ENCODE measurements around the gene MTFP1. TPM values are rescaled to one million over a fixed set of nuclear protein-coding genes. Genes with fewer than 3 reads are reported as not detected.

MTFP1 gene
- total and polyA plus RNA-seq, 9 of the 15 experiments (the other 6 are each of a cell fraction or from before 2014, with no cell fraction given), result 10.7 to 52.0 (median 30.1) TPM

GRCh38 chr22:30426388-30427353, 1.1 kb downstream of the MTFP1 start (continued):
- no peak for TF ChIP-seq HMGN3 (IDR thresholded peaks at IDR 0.05; ENCODE audit: borderline replicate concordance, extremely low read depth, insufficient read length, low read depth, low read length)
- 0 out of 2 replicates have a peak, but pooled peaks have one; percentile 16 for TF ChIP-seq MTA3 (IDR thresholded peaks at IDR 0.05; ENCODE audit: borderline replicate concordance)
- TF ChIP-seq, protein P1, sequence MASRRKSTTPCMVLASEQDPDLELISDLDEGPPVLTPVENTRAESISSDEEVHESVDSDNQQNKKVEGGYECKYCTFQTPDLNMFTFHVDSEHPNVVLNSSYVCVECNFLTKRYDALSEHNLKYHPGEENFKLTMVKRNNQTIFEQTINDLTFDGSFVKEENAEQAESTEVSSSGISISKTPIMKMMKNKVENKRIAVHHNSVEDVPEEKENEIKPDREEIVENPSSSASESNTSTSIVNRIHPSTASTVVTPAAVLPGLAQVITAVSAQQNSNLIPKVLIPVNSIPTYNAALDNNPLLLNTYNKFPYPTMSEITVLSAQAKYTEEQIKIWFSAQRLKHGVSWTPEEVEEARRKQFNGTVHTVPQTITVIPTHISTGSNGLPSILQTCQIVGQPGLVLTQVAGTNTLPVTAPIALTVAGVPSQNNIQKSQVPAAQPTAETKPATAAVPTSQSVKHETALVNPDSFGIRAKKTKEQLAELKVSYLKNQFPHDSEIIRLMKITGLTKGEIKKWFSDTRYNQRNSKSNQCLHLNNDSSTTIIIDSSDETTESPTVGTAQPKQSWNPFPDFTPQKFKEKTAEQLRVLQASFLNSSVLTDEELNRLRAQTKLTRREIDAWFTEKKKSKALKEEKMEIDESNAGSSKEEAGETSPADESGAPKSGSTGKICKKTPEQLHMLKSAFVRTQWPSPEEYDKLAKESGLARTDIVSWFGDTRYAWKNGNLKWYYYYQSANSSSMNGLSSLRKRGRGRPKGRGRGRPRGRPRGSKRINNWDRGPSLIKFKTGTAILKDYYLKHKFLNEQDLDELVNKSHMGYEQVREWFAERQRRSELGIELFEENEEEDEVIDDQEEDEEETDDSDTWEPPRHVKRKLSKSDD (conservative IDR thresholded peaks at IDR 0.05; ENCODE audit: low read length), result no peak
- peak; percentile 96 for TF ChIP-seq ZFP36 (IDR thresholded peaks at IDR 0.05; ENCODE audit: low read depth, low read length, partially characterized antibody)
- TF ChIP-seq SIN3A (IDR thresholded peaks at IDR 0.05; ENCODE audit: borderline replicate concordance in 2 of 2, control insufficient read depth in 1 of 2, low read depth in 2 of 2, low read length in 2 of 2), result no peak
- 0 out of 2 replicates have a peak, but pooled peaks have one; percentile 27 for TF ChIP-seq XRCC5 (IDR thresholded peaks at IDR 0.05; ENCODE audit: low read depth, low read length)
- no peak for TF ChIP-seq ZNF79 (CRISPR knock-in tag; IDR thresholded peaks at IDR 0.05; ENCODE audit: low read depth)
- no peak for TF ChIP-seq CBFA2T2 (conservative IDR thresholded peaks at IDR 0.05)
- no peak for TF ChIP-seq PHF20 (IDR thresholded peaks at IDR 0.05; ENCODE audit: partially characterized antibody)
- TF ChIP-seq ADNP (tag; IDR thresholded peaks at IDR 0.05), result peak; percentile 58; the same call in 1 of the 2 replicates
- no peak for TF ChIP-seq HDGF (IDR thresholded peaks at IDR 0.05)
- no peak for TF ChIP-seq SIX5 (IDR thresholded peaks at IDR 0.05; ENCODE audit: borderline replicate concordance in 1 of 2, insufficient read depth in 1 of 2, low read depth in 1 of 2, low read length in 2 of 2)
- TF ChIP-seq, protein P2, sequence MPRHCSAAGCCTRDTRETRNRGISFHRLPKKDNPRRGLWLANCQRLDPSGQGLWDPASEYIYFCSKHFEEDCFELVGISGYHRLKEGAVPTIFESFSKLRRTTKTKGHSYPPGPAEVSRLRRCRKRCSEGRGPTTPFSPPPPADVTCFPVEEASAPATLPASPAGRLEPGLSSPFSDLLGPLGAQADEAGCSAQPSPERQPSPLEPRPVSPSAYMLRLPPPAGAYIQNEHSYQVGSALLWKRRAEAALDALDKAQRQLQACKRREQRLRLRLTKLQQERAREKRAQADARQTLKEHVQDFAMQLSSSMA (CRISPR knock-in tag; IDR thresholded peaks at IDR 0.05), result no peak
- no peak for TF ChIP-seq ZNF57 (CRISPR knock-in tag; IDR thresholded peaks at IDR 0.05)
- no peak for TF ChIP-seq GTF2F1 (IDR thresholded peaks at IDR 0.05; ENCODE audit: low read depth, low read length)
- TF ChIP-seq IRF2 (CRISPR knock-in tag; IDR thresholded peaks at IDR 0.05), result no peak
- peak; percentile 57 for TF ChIP-seq ESRRA (IDR thresholded peaks at IDR 0.05; ENCODE audit: borderline replicate concordance, low read depth)
- TF ChIP-seq ZKSCAN1 (IDR thresholded peaks at IDR 0.05; ENCODE audit: low read depth, low read length), result no peak
- TF ChIP-seq VEZF1 (CRISPR knock-in tag; IDR thresholded peaks at IDR 0.05), result no peak
- no peak for TF ChIP-seq HBP1 (CRISPR knock-in tag; IDR thresholded peaks at IDR 0.05)
- TF ChIP-seq LCOR (CRISPR knock-in tag; IDR thresholded peaks at IDR 0.05), result no peak
- TF ChIP-seq BCL6 (CRISPR knock-in tag; IDR thresholded peaks at IDR 0.05), result no peak
